CD14-positive monocyte (primary cell): ENCODE data around the gene KIRREL3. TPM values are rescaled to one million over a fixed set of nuclear protein-coding genes. Genes with fewer than 3 reads are reported as not detected.

Source experiments
- DNase-seq, 3 donors: peaks; one replicate each; pipeline ENCODE4 v3.0.0-alpha.2; 2011 to 2022
- H2AFZ ChIP-seq: 2 replicates; pipeline ENCODE4 v1.6.0; 2012; ENCODE audit warnings: mild to moderate bottlenecking, low read depth, low read length, inconsistent platforms; ENCODE audit not compliant: insufficient read depth, poor library complexity, severe bottlenecking
- H3K27ac ChIP-seq, 2 donors: 1 replicate in 1 of 2; 2 replicates in 1 of 2; pipeline ENCODE4 v1.5.1; 2012 to 2013; ENCODE audit warnings: low read length in 2 of 2, control low read depth in 1 of 2, inconsistent platforms in 1 of 2, low read depth in 1 of 2, mild to moderate bottlenecking in 1 of 2
- H3K27me3 ChIP-seq, 2 donors: one replicate each; pipeline versions ENCODE4 v1.6.0 to v1.6.1; 2011 to 2013; ENCODE audit warnings: low read length in 2 of 2; ENCODE audit not compliant: control insufficient read depth in 2 of 2, insufficient read depth in 2 of 2
- H3K36me3 ChIP-seq, 2 donors: replicated peaks in 1 of 2; 1 replicate in 1 of 2; 2 replicates in 1 of 2; pipeline versions ENCODE4 v1.5.1 to v1.6.1; 2012 to 2013; ENCODE audit warnings: low read length in 2 of 2, control low read depth in 1 of 2, inconsistent platforms in 1 of 2, mild to moderate bottlenecking in 1 of 2; ENCODE audit not compliant: insufficient read depth in 2 of 2, control insufficient read depth in 1 of 2
- H3K4me1 ChIP-seq, 2 donors: 1 replicate in 1 of 2; 2 replicates in 1 of 2; pipeline versions ENCODE4 v1.5.1 to v1.6.1; 2012 to 2013; ENCODE audit warnings: low read length in 2 of 2, control low read depth in 1 of 2, inconsistent platforms in 1 of 2, mild to moderate bottlenecking in 1 of 2, moderate library complexity in 1 of 2; ENCODE audit not compliant: insufficient read depth in 2 of 2, control insufficient read depth in 1 of 2
- H3K4me2 ChIP-seq: replicated peaks from 2 replicates; pipeline ENCODE3; 2012; ENCODE audit warnings: low read length, moderate library complexity, mild to moderate bottlenecking; ENCODE audit not compliant: poor library complexity, severe bottlenecking; ENCODE audit errors: extremely low read depth
- H3K4me3 ChIP-seq, 3 experiments: fragments of 200-600 bp in 1 of 3; sonication (generic) in 1 of 3; replicated peaks in 1 of 3; 1 replicate in 2 of 3; 2 replicates in 1 of 3; pipeline ENCODE4 v1.5.1; 2011 to 2013; ENCODE audit warnings: low read length in 3 of 3, mild to moderate bottlenecking in 3 of 3, control low read depth in 2 of 3, low read depth in 2 of 3, inconsistent platforms in 1 of 3, moderate library complexity in 1 of 3
- H3K79me2 ChIP-seq: 2 replicates; pipeline ENCODE4 v1.6.0; 2012; ENCODE audit warnings: mild to moderate bottlenecking, control low read depth, inconsistent platforms, low read length, moderate library complexity; ENCODE audit not compliant: insufficient read depth
- H3K9ac ChIP-seq: 2 replicates; pipeline ENCODE4 v1.6.0; 2017; ENCODE audit warnings: low read length, mild to moderate bottlenecking; ENCODE audit not compliant: insufficient read depth, poor library complexity, severe bottlenecking
- H3K9me3 ChIP-seq, 2 donors: replicated peaks in 1 of 2; 1 replicate in 1 of 2; 2 replicates in 1 of 2; pipeline versions ENCODE4 v1.5.1 to v1.6.1; 2012 to 2013; ENCODE audit warnings: low read length in 2 of 2, control low read depth in 1 of 2; ENCODE audit not compliant: control insufficient read depth in 1 of 2, insufficient read depth in 1 of 2
- H4K20me1 ChIP-seq: 2 replicates; pipeline ENCODE4 v1.6.0; 2012; ENCODE audit warnings: mild to moderate bottlenecking, low read length, control low read depth, moderate library complexity; ENCODE audit not compliant: insufficient read depth
- H3K27ac Mint-ChIP-seq, 7 donors: one replicate each; pipeline ENCODE4 v1.8.0; 2020; ENCODE audit warnings: mild to moderate bottlenecking in 7 of 7, mixed read lengths in 7 of 7, moderate library complexity in 6 of 7, inconsistent platforms in 2 of 7
- H3K27me3 Mint-ChIP-seq, 3 donors: one replicate each; pipeline ENCODE4 v1.8.0; 2021 to 2022; ENCODE audit warnings: low read depth in 3 of 3, mild to moderate bottlenecking in 3 of 3, mixed read lengths in 3 of 3, moderate library complexity in 3 of 3, inconsistent platforms in 1 of 3
- H3K36me3 Mint-ChIP-seq, 2 donors: one replicate each; pipeline ENCODE4 v1.8.0; 2020; ENCODE audit warnings: mixed read lengths in 2 of 2, inconsistent platforms in 1 of 2, mild to moderate bottlenecking in 1 of 2
- H3K4me1 Mint-ChIP-seq: one replicate; pipeline ENCODE4 v1.8.0; 2020; ENCODE audit warnings: mild to moderate bottlenecking, mixed read lengths
- H3K4me3 Mint-ChIP-seq, 2 donors: one replicate each; pipeline ENCODE4 v1.8.0; 2020; ENCODE audit warnings: mild to moderate bottlenecking in 2 of 2, mixed read lengths in 2 of 2, moderate library complexity in 1 of 2
- H3K9me3 Mint-ChIP-seq, 7 donors: one replicate each; pipeline ENCODE4 v1.8.0; 2020 to 2022; ENCODE audit warnings: mixed read lengths in 7 of 7, mild to moderate bottlenecking in 6 of 7, moderate library complexity in 6 of 7, inconsistent platforms in 2 of 7
- CTCF ChIP-seq: fragments of 200-600 bp; IDR thresholded peaks from one replicate; pipeline ENCODE4 v1.8.0; 2022; ENCODE audit warnings: antibody characterized with exemption, mild to moderate bottlenecking
- WGBS: methylation state at CpG from one replicate; pipeline ENCODE4 v1.1.5; 2013; ENCODE audit warnings: missing lambda C conversion rate; ENCODE audit not compliant: insufficient coverage; 5-methylcytosine and 5-hydroxymethylcytosine counted together
- intact Hi-C, 2 donors: fragments of 100-400 bp; cut with micrococcal nuclease; formaldehyde crosslinking; loops; one replicate each; pipeline versions ENCODE4 v1.15.0 to v1.15.1; 2023
- polyA plus RNA-seq, 3 donors: library from polyadenylated mRNA; depleted of rRNA in 1 of 3; unstranded in 2 of 3; stranded (reverse) in 1 of 3; fragments of 300-500 nt in 2 of 3; fragments of >200 nt in 1 of 3; fragmentation: Illumina TruSeq in 2 of 3; gene quantifications; 1 replicate in 2 of 3; 2 replicates in 1 of 3; pipeline ENCODE4 v1.2.3, GENCODE V29; 2012 to 2021

The KIRREL3 gene
- polyA plus RNA-seq, 3 donors, result not detected

DNA sequence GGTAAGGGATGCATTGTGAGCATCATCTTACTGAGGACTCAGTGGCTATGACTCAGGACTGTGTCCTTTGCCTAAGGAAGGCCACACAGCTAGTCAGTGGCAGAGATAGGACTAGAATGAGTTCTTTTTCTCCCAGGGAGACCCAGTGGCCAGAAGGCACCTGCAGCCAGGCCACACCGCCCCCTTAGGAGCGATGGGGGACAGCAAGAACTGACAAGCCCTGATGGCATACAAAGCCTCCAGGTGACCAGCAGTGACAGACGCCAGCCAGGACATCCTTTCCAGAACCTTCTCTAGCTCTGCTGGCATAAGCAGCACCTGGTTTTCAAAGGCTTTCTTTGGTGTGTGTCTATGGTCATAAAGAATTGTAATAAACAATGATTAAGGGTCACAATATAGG is 405.0 kb downstream of the KIRREL3 start:
- no peak overlapping the region for H2AFZ ChIP-seq
- no peak overlapping the region for H3K4me3 Mint-ChIP-seq
- no peaks in the 10 kb centered on the region for H3K36me3 ChIP-seq
- no peak overlapping the region for H3K27ac Mint-ChIP-seq
- H3K9ac ChIP-seq, result no peak overlapping the region
- peaks cover 3 to 12% (median 6%) of the 10 kb centered on the region in 3 donors for H3K27me3 Mint-ChIP-seq
- DNase-seq, result no peak
- no peak overlapping the region for H3K4me3 ChIP-seq
- TF ChIP-seq CTCF, result no peak
- H4K20me1 ChIP-seq, result no peaks in the 10 kb centered on the region
- no peaks in the 10 kb centered on the region for H3K4me1 ChIP-seq
- no peaks in the 10 kb centered on the region for H3K27me3 ChIP-seq
- H3K4me1 Mint-ChIP-seq, result no peaks in the 10 kb centered on the region
- no peaks in the 10 kb centered on the region for H3K36me3 Mint-ChIP-seq
- no peaks in the 10 kb centered on the region for H3K9me3 ChIP-seq
- intact Hi-C loops, result no loop called here
- H3K79me2 ChIP-seq, result no peaks in the 10 kb centered on the region
- H3K9me3 Mint-ChIP-seq, result peaks cover 0 to 3% (median 0%) of the 10 kb centered on the region in 7 donors
- WGBS, result 75% methylated on average over 2 of the region's 3 CpGs
- no peak overlapping the region for H3K27ac ChIP-seq
- no peak overlapping the region for H3K4me2 ChIP-seq

- Histone ChIP-seq H3K27me3 (no peaks in the 10 kb centered on the region), H3K27ac (no peak overlapping the region), H3K9ac (no peak overlapping the region), H3K4me1 (no peaks in the 10 kb centered on the region), H3K79me2 (no peaks in the 10 kb centered on the region), H3K36me3 (no peaks in the 10 kb centered on the region), H3K4me3 (no peak overlapping the region), H3K9me3 (no peaks in the 10 kb centered on the region), H4K20me1 (no peaks in the 10 kb centered on the region), H3K4me2 (no peak overlapping the region), H2AFZ (no peak overlapping the region)
- Mint-ChIP-seq H3K36me3 (no peaks in the 10 kb centered on the region), H3K9me3 (peaks cover 0 to 3% (median 0%) of the 10 kb centered on the region in 7 donors), H3K4me1 (no peaks in the 10 kb centered on the region), H3K27me3 (peaks cover 3 to 12% (median 6%) of the 10 kb centered on the region in 3 donors), H3K27ac (no peak overlapping the region), H3K4me3 (no peak overlapping the region)
- intact Hi-C loops, result no loop called here
- DNase-seq, result no peak
- WGBS, result 88% methylated on average over 6 of the region's 9 CpGs
- no peak for TF ChIP-seq CTCF
Measured at GRCh38 chr11:126594921-126595367, 405.6 kb downstream of the KIRREL3 start.
